Left lung (tissue), 14 donors: ENCODE results near the gene HS3ST5. TPM values are rescaled to one million over a fixed set of nuclear protein-coding genes. Genes with fewer than 3 reads are reported as not detected.

Experiments used
- ATAC-seq: fragments of 200-7000 bp; cut with Tn5 transposase; one replicate; pipeline ENCODE4 v1.9.1; 2020; ENCODE audit warnings: moderate library complexity
- DNase-seq, 4 donors: peaks; one replicate each; pipeline ENCODE4 v3.0.0-alpha.2; 2013 to 2020
- H3K27ac ChIP-seq, 2 donors: fragments of 200-600 bp; sonication (generic) in 1 of 2; one replicate each; pipeline versions ENCODE4 v1.5.0 to v1.8.0; 2020 to 2021
- H3K27me3 ChIP-seq, 2 donors: fragments of 200-600 bp; sonication (generic) in 1 of 2; one replicate each; pipeline versions ENCODE4 v1.5.0 to v1.8.0; 2020 to 2021
- H3K36me3 ChIP-seq, 2 donors: fragments of 200-600 bp; sonication (generic) in 1 of 2; one replicate each; pipeline versions ENCODE4 v1.5.0 to v1.8.0; 2020 to 2021
- H3K4me1 ChIP-seq, 2 donors: fragments of 200-600 bp; one replicate each; pipeline ENCODE4 v1.8.0; 2021
- H3K4me3 ChIP-seq, 2 donors: fragments of 200-600 bp; sonication (generic) in 1 of 2; one replicate each; pipeline versions ENCODE4 v1.5.0 to v1.8.0; 2020 to 2021; ENCODE audit warnings: mild to moderate bottlenecking in 1 of 2
- H3K9me3 ChIP-seq, 2 donors: fragments of 200-600 bp; sonication (generic) in 1 of 2; one replicate each; pipeline versions ENCODE4 v1.5.0 to v1.8.0; 2020 to 2021
- intact Hi-C, 2 donors: fragments of 100-400 bp; cut with DNase I; formaldehyde crosslinking; loops; one replicate each; pipeline versions ENCODE4 v1.11.2 to v1.14.2; 2022
- long read RNA-seq, 12 donors: library from polyadenylated mRNA in 2 of 12; unstranded in 2 of 12; transcript quantifications; one replicate each; pipeline ENCODE4 v2.0.0 and lab custom pipeline, GENCODE V29; 2019 to 2026
- polyA plus RNA-seq, 6 donors: library from polyadenylated mRNA; unstranded; fragments of 120-200 nt; gene quantifications; one replicate each; pipeline ENCODE4 v1.2.1, GENCODE V29; 2013; ENCODE audit not compliant: insufficient read length in 6 of 6
- total RNA-seq, 2 donors: library from RNA; stranded (reverse); fragmentation: NEBNext Ultra II Directional; extraction: Animal tissue kit (Norgen Biotek cat#: 25700); gene quantifications; one replicate each; pipeline ENCODE4 v1.2.1, GENCODE V29; 2021
- TF ChIP-seq, protein P1 (sequence below), 2 donors: fragments of 200-600 bp; sonication (generic) in 1 of 2; IDR thresholded peaks; one replicate each; pipeline versions ENCODE4 v1.5.0 to v1.8.0; 2021; ENCODE audit warnings: antibody characterized with exemption in 2 of 2
- donor health status: DM: no; HTN: yes; CAD: no.
- donor health status: DM: no; HTN: no; CAD: no.

HS3ST5 gene, protein sequence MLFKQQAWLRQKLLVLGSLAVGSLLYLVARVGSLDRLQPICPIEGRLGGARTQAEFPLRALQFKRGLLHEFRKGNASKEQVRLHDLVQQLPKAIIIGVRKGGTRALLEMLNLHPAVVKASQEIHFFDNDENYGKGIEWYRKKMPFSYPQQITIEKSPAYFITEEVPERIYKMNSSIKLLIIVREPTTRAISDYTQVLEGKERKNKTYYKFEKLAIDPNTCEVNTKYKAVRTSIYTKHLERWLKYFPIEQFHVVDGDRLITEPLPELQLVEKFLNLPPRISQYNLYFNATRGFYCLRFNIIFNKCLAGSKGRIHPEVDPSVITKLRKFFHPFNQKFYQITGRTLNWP
- total RNA-seq = under 1 TPM in 1 of 2 donors, not detected in 1; 0.06 TPM
- polyA plus RNA-seq = under 1 TPM; 0.14 to 0.33 (median 0.20) TPM
- long read RNA-seq, donor 1 = 0 reads
- long read RNA-seq, donor 2 = 0 reads
- long read RNA-seq, donor 3 = 0 reads
- long read RNA-seq, donor 4 = 0 reads
- long read RNA-seq, donor 5 = 0 reads
- long read RNA-seq, donor 6 = 0 reads
- long read RNA-seq, donor 7 = 0 reads
- long read RNA-seq, donor 8 = 0 reads
- long read RNA-seq, donor 9 = 0 reads
- long read RNA-seq, donor 10 = 0 reads
- long read RNA-seq, donor 11, transcript HS3ST5-201 (5 exons, 3,901 nt) = major isoform, 6 of 8 reads
- long read RNA-seq, donor 11, partial matches to known transcripts = 0 of 8 reads
- long read RNA-seq, donor 11, other reads (novel, unspliced or antisense) = 0 of 8 reads
- long read RNA-seq, donor 12 = 0 reads

DNA sequence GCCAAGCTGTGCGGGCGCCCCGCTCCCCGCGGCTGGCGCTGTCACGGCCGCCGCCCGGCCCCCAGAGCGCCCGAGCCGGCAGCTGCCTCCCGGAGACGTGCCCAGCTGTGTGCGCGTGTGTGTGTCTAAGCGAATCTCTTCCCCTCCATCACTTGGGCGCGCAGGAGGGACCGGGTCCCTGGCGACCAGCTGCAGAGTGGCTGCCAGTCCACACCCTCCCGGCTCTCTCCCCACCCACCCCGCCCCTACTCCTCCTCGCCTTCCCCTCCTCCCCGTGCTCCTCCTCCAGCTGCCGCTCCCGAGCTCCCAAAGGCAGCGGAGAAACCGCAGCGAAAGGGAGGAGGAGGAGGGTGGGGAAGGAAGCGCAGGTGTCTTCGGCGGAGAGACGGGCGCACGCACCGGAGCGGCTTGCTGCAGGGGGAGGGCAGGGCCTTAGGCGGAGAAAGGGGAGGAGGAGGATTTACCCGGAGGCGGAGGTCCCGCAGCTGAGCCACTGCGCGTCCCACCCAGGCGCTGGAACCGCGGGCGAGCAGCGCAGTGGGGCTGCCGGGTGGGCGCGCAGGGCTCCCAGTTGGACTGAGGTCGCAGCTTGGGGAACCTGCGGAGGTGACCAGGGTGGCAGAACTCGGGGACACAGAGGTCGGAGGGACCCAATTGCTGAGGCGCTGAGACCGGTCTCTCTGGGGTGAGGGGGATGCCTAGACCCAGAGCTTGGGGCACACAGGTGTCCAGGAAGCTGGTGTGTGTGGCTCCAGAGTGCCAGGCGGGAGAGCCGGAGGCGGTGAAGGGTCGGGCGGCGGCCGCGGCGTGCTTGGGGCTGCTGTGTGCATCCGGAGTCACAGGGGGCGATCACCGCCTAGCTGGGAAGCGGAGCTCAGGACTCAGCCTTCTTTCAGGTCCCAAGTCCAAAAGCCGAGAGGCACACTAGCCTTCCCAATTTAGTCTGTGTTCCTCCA, at the start of gene HS3ST5:
TSS of gene HS3ST5 (minus strand) at position 198 of the 956 bp plus-strand sequence. CDS start 280,178 bp downstream, outside the sequence.
- ATAC-seq (peak; percentile 78), DNase-seq (peak; percentile 15 to 65 (median 42))
- Histone ChIP-seq H3K27ac (no peak within 1 kb of the TSS), H3K36me3 (no peaks in the 10 kb centered on the region), H3K9me3 (no peaks in the 10 kb centered on the region), H3K4me3 (peak within 1 kb of the TSS; percentile 37 to 43), H3K4me1 (peaks cover 3 to 22% of the 10 kb centered on the region in 2 donors), H3K27me3 (peaks cover 30 to 62% of the 10 kb centered on the region in 2 donors)
- TF ChIP-seq, protein P1, sequence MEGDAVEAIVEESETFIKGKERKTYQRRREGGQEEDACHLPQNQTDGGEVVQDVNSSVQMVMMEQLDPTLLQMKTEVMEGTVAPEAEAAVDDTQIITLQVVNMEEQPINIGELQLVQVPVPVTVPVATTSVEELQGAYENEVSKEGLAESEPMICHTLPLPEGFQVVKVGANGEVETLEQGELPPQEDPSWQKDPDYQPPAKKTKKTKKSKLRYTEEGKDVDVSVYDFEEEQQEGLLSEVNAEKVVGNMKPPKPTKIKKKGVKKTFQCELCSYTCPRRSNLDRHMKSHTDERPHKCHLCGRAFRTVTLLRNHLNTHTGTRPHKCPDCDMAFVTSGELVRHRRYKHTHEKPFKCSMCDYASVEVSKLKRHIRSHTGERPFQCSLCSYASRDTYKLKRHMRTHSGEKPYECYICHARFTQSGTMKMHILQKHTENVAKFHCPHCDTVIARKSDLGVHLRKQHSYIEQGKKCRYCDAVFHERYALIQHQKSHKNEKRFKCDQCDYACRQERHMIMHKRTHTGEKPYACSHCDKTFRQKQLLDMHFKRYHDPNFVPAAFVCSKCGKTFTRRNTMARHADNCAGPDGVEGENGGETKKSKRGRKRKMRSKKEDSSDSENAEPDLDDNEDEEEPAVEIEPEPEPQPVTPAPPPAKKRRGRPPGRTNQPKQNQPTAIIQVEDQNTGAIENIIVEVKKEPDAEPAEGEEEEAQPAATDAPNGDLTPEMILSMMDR (IDR thresholded peaks at IDR 0.05) = peak in 1 of 2 donors; percentile 14
- intact Hi-C loops = no loop called here

DNA sequence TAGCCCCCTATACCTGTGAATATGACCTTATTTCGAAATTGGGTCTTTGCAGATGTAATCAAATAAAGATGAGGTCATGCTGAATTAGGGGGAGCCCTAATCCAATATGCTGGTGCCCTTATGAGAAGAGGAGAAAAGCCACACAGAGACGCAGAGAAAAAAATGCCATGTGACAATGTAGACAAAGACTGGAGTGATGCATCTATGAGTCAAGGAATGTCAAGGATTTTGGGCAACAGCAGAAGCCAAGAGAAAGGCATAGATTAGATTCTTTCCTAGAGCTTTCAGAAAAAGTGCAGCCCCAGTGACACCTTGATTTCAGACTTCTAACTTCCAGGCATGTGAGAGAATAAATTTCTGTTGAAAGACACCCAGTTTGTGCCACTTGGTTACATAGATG, 47.4 kb upstream of the HS3ST5 start:
- Histone ChIP-seq H3K4me3 (no peak overlapping the region), H3K27me3 (no peaks in the 10 kb centered on the region), H3K27ac (no peak overlapping the region), H3K36me3 (no peaks in the 10 kb centered on the region), H3K4me1 (no peaks in the 10 kb centered on the region), H3K9me3 (no peaks in the 10 kb centered on the region)
- intact Hi-C loops = no loop called here
- no peak for DNase-seq
- no peak for ATAC-seq
- TF ChIP-seq, protein P1 (IDR thresholded peaks at IDR 0.05) = no peak

DNA sequence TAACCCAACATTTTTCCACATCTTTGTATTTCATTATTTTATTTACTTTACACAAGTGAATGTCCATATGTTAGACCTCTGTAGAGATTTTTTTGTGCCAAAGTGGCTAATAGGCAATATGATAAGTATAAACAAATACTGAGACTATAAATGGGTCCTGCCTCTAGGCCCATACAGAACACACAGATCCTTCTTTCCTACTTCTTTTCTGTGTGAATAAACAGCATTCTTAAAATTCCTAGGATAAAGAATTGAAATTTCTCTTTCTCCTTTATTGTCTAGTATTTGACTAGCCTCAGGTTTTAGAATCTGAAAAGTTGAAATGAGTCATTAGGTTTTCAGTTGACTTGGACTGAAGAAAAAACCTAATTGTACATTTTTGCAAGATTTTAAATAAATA, 46.3 kb upstream of the HS3ST5 start:
- Histone ChIP-seq H3K9me3 (no peaks in the 10 kb centered on the region), H3K27me3 (no peaks in the 10 kb centered on the region), H3K36me3 (no peaks in the 10 kb centered on the region), H3K4me1 (no peaks in the 10 kb centered on the region), H3K27ac (no peak overlapping the region), H3K4me3 (no peak overlapping the region)
- no peak for DNase-seq
- intact Hi-C loops = no loop called here
- no peak for ATAC-seq
- TF ChIP-seq, protein P1 (IDR thresholded peaks at IDR 0.05) = no peak

DNA sequence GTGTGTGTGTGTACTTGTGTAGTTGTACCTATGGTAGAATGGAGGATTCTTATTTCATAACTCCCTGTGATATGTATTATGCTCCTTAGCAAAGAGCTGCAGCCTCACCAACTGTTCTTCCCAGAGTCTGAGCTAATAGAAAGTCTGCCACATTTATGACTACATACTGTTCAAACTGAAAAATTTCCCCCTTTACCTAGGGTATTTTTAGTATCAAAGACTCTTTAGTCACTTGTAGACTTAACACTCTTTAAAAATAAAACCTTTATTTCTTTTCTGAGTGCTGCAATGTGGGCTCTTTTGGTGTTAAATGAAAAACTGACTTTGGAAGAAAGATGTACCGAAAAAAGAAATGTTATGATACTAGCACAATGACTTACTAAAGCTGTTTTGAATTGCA, 39.6 kb upstream of the HS3ST5 start:
- no peak for ATAC-seq
- no peaks in the 10 kb centered on the region for H3K27me3 ChIP-seq
- intact Hi-C loops = no loop called here
- TF ChIP-seq, protein P1 (IDR thresholded peaks at IDR 0.05) = no peak
- H3K9me3 ChIP-seq = no peaks in the 10 kb centered on the region
- no peak for DNase-seq
- no peaks in the 10 kb centered on the region for H3K4me1 ChIP-seq
- H3K36me3 ChIP-seq = no peaks in the 10 kb centered on the region
- no peak overlapping the region for H3K27ac ChIP-seq
- no peak overlapping the region for H3K4me3 ChIP-seq
